Thyroid gland (tissue), 4 donors: ENCODE measurements around the gene PIF1. TPM values are rescaled to one million over a fixed set of nuclear protein-coding genes. Genes with fewer than 3 reads are reported as not detected.

Experiments used
- DNase-seq, 2 donors: peaks; one replicate each; pipeline ENCODE4 v3.0.0-alpha.2; 2019
- H3K27ac ChIP-seq, 3 donors: fragments of 200-600 bp; sonication (generic); 1 replicate in 2 of 3; 2 replicates in 1 of 3; pipeline ENCODE4 v1.5.1; 2016 to 2019; ENCODE audit warnings: mild to moderate bottlenecking in 1 of 3, moderate library complexity in 1 of 3
- H3K27me3 ChIP-seq: fragments of 200-600 bp; sonication (generic); one replicate; pipeline ENCODE4 v1.5.1; 2019
- H3K36me3 ChIP-seq, 2 donors: fragments of 200-600 bp; sonication (generic); one replicate each; pipeline ENCODE4 v1.5.1; 2016 to 2019
- H3K4me1 ChIP-seq, 2 donors: fragments of 200-600 bp; sonication (generic); one replicate each; pipeline ENCODE4 v1.5.1; 2017 to 2019
- H3K4me3 ChIP-seq, 3 donors: fragments of 200-600 bp; sonication (generic); replicated peaks in 1 of 3; 1 replicate in 2 of 3; 2 replicates in 1 of 3; pipeline ENCODE4 v1.5.1; 2016; ENCODE audit warnings: mild to moderate bottlenecking in 1 of 3
- H3K9me3 ChIP-seq: fragments of 200-600 bp; sonication (generic); one replicate; pipeline ENCODE4 v1.5.1; 2017
- CTCF ChIP-seq, 6 experiments: fragments of 200-600 bp in 3 of 6; fragments of 450-650 bp in 3 of 6; sonication (generic) in 3 of 6; IDR thresholded peaks; one replicate each; pipeline ENCODE4 v1.5.1; 2016 to 2019; ENCODE audit warnings: antibody characterized with exemption in 6 of 6, mild to moderate bottlenecking in 2 of 6, inconsistent platforms in 1 of 6, moderate library complexity in 1 of 6
- POLR2A ChIP-seq, 2 donors: fragments of 450-650 bp; IDR thresholded peaks; one replicate each; pipeline ENCODE4 v1.6.1; 2017; ENCODE audit warnings: antibody characterized with exemption in 2 of 2, mild to moderate bottlenecking in 2 of 2, moderate library complexity in 1 of 2
- WGBS, 2 donors: methylation state at CpG; one replicate each; pipeline ENCODE4 v1.1.5; 2017; 5-methylcytosine and 5-hydroxymethylcytosine counted together
- intact Hi-C: fragments of 100-400 bp; cut with DNase I; formaldehyde crosslinking; loops from one replicate; pipeline ENCODE4 v1.15.1; 2023
- total RNA-seq, 4 donors: library from RNA; depleted of rRNA; stranded (reverse); fragments of >200 nt; gene quantifications; one replicate each; pipeline ENCODE4 v1.2.3, GENCODE V29; 2016

Gene PIF1
- total RNA-seq, 4 donors from 2014 or later: 0.33 to 1.1 (median 0.54) TPM; not detected in 1

DNA sequence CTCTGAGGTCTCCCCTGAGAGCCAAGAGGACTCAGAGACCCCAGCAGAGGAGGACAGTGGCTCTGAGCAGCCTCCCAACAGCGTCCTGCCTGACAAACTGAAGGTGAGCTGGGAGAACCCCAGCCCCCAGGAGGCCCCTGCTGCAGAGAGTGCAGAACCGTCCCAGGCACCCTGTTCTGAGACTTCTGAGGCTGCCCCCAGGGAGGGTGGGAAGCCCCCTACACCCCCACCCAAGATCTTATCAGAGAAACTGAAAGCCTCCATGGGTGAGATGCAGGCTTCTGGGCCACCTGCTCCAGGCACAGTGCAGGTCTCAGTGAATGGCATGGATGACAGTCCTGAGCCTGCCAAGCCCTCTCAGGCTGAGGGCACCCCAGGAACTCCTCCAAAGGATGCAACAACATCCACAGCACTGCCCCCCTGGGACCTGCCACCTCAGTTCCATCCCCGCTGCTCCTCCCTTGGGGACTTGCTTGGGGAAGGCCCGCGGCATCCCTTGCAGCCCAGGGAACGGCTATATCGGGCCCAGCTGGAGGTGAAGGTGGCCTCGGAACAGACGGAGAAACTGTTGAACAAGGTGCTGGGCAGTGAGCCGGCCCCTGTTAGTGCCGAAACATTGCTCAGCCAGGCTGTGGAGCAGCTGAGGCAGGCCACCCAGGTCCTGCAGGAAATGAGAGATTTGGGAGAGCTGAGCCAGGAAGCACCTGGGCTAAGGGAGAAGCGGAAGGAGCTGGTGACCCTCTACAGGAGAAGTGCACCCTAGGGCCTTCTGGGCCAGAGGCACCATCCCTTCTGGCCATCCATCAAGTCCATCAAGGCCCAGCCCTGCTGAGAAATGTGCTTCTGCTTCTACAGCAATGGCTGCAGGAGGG is 39.9 kb upstream of the PIF1 start:
- no peaks in the 10 kb centered on the region for H3K9me3 ChIP-seq
- no peak for DNase-seq
- H3K4me1 ChIP-seq: peaks cover 0 to 27% of the 10 kb centered on the region in 2 donors
- H3K27ac ChIP-seq: peak overlapping the region in 1 of 3 donors; percentile 33
- no peaks in the 10 kb centered on the region for H3K27me3 ChIP-seq
- no peak overlapping the region for H3K4me3 ChIP-seq
- no peak for TF ChIP-seq CTCF (IDR thresholded peaks at IDR 0.05)
- no peak for TF ChIP-seq POLR2A (IDR thresholded peaks at IDR 0.05)
- WGBS, 2 donors: 93 to 94% methylated on average over 10 of the region's 12 CpGs
- intact Hi-C loops: no loop called here
- peaks cover 31 to 33% of the 10 kb centered on the region in 2 donors for H3K36me3 ChIP-seq

DNA sequence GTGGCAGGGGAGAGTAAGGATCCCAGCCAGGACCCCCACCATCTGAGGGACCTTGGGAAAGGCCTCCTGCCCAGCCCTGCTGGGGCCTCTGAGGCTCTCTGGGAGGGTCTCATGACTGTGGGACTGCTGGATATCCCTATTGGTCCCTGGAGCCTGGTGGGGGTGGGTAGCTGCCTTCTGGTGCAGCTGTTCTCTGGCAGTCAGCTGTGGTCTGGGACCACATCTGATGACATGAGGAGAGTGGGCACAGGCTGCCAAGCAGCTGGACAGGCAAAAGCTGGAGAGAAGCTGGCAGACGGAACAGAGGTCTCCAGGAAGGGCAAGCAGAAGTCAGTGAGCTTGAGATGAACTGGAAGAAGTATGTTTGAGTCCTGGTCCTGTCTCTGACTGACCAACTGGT is 38.6 kb upstream of the PIF1 start:
- Histone ChIP-seq H3K36me3 (peaks cover 38 to 41% of the 10 kb centered on the region in 2 donors), H3K4me3 (no peak overlapping the region), H3K27me3 (no peaks in the 10 kb centered on the region), H3K9me3 (no peaks in the 10 kb centered on the region), H3K27ac (peak overlapping the region in 1 of 3 donors; percentile 12), H3K4me1 (peaks cover 0 to 31% of the 10 kb centered on the region in 2 donors)
- 87 to 90% methylated on average over 1 of the region's 1 CpG for WGBS, 2 donors
- TF ChIP-seq CTCF (IDR thresholded peaks at IDR 0.05) (no peak), POLR2A (IDR thresholded peaks at IDR 0.05) (no peak)
- intact Hi-C loops: no loop called here
- no peak for DNase-seq

GRCh38 chr15:64862408-64862807 is 37.0 kb upstream of the PIF1 start:
- Histone ChIP-seq H3K27ac (peak overlapping the region in 1 of 3 donors; percentile 0), H3K4me1 (peaks cover 9 to 47% of the 10 kb centered on the region in 2 donors), H3K9me3 (no peaks in the 10 kb centered on the region), H3K27me3 (no peaks in the 10 kb centered on the region), H3K36me3 (peaks cover 38 to 41% of the 10 kb centered on the region in 2 donors), H3K4me3 (no peak overlapping the region)
- intact Hi-C loops: no loop called here
- no peak for DNase-seq
- TF ChIP-seq POLR2A (IDR thresholded peaks at IDR 0.05) (no peak), CTCF (IDR thresholded peaks at IDR 0.05) (no peak)
- 92 to 97% methylated on average over 1 of the region's 1 CpG for WGBS, 2 donors

GRCh38 chr15:64861960-64862359 is 36.5 kb upstream of the PIF1 start:
- 83 to 87% methylated on average over 4 of the region's 4 CpGs for WGBS, 2 donors
- Histone ChIP-seq H3K4me1 (peaks cover 14 to 52% of the 10 kb centered on the region in 2 donors), H3K27me3 (no peaks in the 10 kb centered on the region), H3K9me3 (no peaks in the 10 kb centered on the region), H3K36me3 (peaks cover 38 to 41% of the 10 kb centered on the region in 2 donors), H3K27ac (peak overlapping the region in 2 of 3 donors; percentile 0 to 30), H3K4me3 (no peak overlapping the region)
- no peak for DNase-seq
- TF ChIP-seq CTCF (IDR thresholded peaks at IDR 0.05) (no peak), POLR2A (IDR thresholded peaks at IDR 0.05) (no peak)
- intact Hi-C loops: no loop called here

DNA sequence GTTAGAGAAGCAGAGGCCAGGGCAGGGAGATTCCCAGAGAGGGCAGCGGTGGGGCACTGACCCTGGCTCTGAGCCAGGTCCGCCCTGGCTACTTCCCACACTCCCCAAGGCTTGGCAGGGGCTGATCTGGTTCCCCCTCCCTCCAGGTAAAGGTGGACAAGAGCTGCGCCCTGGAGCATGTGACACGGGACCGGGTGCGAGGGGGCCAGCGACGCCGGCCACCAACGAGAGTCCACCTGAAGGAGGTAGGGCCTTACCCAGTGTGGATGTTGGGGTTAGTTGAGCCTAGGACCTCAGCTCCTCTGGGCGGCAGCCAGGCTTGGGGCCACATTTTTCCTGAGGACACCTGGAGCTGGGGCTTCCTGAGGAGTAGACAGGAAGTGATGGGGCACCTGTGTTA is 35.9 kb upstream of the PIF1 start:
- TF ChIP-seq CTCF (IDR thresholded peaks at IDR 0.05) (no peak), POLR2A (IDR thresholded peaks at IDR 0.05) (no peak)
- H3K4me3 ChIP-seq: no peak overlapping the region
- peak overlapping the region in 2 of 3 donors; percentile 26 to 30 for H3K27ac ChIP-seq
- peaks cover 38 to 41% of the 10 kb centered on the region in 2 donors for H3K36me3 ChIP-seq
- intact Hi-C loops: no loop called here
- H3K4me1 ChIP-seq: peaks cover 20 to 58% of the 10 kb centered on the region in 2 donors
- WGBS, 2 donors: 92 to 94% methylated on average over 4 to 10 of the region's 11 CpGs
- H3K27me3 ChIP-seq: no peaks in the 10 kb centered on the region
- no peaks in the 10 kb centered on the region for H3K9me3 ChIP-seq
- DNase-seq: no peak
